ENCODE data around the gene OSBPL5.

The OSBPL5 gene, protein sequence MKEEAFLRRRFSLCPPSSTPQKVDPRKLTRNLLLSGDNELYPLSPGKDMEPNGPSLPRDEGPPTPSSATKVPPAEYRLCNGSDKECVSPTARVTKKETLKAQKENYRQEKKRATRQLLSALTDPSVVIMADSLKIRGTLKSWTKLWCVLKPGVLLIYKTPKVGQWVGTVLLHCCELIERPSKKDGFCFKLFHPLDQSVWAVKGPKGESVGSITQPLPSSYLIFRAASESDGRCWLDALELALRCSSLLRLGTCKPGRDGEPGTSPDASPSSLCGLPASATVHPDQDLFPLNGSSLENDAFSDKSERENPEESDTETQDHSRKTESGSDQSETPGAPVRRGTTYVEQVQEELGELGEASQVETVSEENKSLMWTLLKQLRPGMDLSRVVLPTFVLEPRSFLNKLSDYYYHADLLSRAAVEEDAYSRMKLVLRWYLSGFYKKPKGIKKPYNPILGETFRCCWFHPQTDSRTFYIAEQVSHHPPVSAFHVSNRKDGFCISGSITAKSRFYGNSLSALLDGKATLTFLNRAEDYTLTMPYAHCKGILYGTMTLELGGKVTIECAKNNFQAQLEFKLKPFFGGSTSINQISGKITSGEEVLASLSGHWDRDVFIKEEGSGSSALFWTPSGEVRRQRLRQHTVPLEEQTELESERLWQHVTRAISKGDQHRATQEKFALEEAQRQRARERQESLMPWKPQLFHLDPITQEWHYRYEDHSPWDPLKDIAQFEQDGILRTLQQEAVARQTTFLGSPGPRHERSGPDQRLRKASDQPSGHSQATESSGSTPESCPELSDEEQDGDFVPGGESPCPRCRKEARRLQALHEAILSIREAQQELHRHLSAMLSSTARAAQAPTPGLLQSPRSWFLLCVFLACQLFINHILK

DNA sequence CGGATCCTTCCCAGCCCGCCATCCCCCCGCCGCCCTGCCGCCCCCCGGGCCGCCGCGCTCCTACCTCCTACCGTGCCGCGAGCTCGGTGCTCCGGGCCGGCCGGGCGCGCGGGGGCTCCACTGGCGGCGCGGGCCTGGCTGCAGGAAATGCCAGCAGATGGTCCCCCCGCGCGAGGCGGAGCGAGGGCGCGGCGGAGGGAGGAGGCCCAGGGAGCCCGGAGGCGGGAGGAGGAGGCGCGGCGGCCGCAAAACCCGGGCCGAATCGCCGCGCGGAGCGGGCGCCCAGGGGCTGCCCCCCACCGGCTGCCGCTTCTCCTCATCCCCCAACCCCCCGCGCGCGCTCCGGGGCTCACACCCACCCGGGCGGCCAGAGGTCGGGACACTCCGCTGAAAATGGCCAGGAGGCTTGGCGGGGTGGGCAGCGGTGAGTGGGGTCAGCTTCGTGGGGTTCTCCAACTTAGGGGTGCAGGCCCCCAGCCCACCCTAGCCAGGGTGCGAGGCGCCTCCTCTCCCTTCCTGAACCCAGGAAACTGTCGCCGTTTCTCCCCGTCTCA, at the start of gene OSBPL5:
Gene OSBPL5, minus strand, starts transcription at position 159 of the 554 bp plus-strand sequence. CDS start 36,162 bp downstream, outside the sequence.
- DNase-seq (ENCODE audit: low read depth in 2 of 2, low spot score in 1 of 2) = no peak

DNA sequence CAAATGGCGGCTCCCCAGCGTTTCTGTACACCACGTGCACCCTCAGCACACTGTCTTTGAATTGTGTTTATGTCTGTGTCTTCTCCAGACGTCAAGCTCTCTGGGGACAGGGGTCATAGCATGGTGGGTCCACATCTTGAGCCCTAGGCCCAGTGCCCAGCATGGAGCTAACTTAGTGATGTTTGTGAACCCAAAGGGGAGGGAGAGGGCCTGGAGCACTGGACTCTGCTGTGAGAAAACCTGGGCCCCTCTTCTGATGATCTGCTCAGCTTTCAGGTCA, 49.2 kb upstream of the OSBPL5 start:
- no peak for DNase-seq (ENCODE audit: low read depth in 2 of 2, low spot score in 1 of 2)

DNA sequence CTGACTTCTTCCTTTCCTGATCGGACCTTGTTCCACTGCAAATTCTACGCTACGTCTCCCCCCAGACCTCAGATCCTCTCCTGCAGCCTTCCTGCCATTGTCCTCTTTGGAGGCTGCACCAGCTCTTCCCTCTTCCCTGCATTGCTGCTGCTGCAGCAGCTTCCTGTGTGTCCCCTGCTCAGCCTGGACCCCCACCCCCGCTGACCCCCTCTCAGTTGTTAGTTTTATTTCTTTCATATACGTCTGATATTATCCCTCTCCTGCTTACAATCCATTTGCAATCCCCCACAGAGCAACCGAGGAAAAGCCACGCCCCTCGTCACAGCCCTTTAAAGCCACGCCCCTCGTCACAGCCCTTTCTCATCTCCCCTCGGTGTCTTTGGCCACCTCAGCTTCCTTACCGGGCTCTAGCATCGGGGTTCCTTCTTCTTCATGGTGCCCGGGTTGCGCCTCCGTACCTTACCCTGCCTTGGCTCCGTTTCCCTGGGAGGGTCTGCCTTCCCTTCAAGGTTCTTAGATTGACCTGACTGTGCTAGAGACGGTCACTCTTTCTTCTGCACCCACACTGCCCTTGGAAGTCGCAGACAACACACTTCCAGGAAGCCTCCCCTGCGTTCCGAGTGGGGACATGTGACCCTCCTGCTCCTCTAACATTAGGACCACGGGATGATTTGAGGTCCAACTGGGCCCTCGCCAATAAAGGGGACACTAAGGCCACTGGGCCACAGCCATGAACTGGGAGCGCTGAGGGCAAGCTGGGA, 48.7 kb upstream of the OSBPL5 start:
- no peak for DNase-seq (ENCODE audit: low read depth in 2 of 2, low spot score in 1 of 2)

DNA sequence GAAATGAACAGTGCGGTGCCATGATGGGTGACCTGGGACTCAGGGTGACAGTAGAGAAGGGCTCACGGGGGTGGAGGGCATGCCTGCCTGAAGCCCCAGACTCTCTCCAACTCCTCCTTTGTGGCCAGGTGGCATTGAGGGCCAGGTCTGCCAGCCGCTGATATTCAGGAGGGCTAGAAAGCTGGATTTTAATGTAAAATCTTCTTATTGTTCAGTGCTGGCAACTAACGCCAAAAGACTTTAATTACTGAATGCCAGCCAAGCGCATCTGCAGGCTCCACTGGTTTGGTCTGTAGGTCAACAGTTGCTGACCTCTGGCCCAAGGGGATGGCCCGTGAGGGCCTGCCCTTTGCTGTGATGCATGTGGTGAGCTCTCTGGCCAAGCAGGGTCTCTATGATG, 43.2 kb upstream of the OSBPL5 start:
- DNase-seq (ENCODE audit: low read depth in 2 of 2, low spot score in 1 of 2) = no peak

DNA sequence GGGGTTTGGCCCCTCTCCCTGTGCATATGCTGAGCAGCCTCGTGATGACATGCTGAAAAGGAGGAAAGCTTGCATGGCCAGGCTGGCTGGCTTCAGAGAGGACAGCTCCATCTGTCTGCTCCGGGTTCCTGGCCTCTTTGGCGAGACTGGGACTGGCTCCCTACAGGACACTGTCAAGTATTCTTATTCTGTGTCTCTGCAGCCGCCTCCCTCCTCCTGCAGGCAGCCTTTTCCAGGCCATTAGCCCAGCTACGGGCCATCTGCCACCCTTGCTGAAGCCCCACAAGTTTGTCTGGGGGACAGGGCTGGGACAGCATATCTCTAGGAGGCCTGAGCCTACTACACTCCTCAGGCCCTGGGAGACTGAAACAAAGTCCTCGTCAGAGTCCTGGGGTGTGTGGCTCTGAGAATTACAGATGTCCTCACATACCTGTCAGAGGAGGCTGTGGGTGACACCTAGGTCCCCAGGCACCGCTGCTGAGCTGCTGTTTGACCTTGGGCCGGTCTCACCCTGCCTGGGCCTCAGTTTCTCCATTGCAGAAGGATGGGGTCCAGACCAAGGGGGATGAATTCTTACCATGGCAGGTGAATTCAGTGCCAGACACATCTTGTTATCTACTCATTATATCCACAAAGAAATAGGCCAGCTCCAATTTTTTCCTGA, 42.5 kb upstream of the OSBPL5 start:
- no peak for DNase-seq (ENCODE audit: low read depth in 2 of 2, low spot score in 1 of 2)

DNA sequence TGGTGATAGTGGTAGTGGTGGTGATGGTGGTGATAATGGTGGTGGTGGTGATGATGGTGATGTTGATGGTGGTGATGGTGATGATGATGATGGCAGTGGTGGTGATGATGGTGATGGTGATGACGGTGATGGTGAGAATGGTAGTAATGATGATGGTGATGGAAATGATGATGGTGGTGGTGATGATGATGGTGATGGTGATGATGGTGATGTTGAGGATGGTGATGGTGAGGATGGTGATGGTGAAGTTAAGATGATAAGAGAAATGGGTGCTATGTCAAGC, 41.8 kb upstream of the OSBPL5 start:
- DNase-seq (ENCODE audit: low read depth in 2 of 2, low spot score in 1 of 2) = no peak

DNA sequence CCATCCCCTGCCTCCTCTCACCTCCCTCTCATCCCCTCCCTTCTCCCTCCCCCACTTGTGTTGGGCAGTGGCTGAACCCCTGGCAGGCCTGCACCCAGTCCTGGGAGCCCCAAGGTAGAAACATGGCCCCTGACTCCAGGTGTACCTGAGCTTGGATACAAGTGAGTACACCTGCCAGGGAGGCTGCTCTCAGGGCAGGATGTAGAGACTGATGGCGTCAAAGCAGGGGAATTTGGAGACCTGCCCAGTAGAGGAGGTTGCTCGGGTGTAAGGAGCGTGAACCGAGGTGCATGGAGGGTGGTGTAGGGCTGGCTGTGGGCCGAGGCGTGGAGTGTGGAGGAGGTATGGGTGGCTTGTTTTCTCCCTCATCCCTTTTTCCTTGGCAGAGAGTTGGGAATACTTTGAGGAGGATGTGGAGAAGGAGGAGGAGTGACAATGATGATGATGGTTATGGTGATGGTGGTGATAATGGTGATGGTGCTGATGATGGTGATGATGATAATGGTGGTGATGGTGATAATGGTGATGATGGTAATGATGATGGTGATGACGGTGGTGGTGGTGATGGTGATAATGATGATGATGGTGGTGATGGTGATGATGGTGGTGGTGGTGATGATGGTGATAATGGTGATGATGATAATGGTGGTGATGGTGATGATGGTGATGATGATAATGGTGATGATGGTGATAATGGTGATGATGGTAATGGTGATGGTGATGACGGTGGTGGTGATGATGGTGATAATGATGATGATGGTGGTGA, 41.2 kb upstream of the OSBPL5 start:
- no peak for DNase-seq (ENCODE audit: low read depth in 2 of 2, low spot score in 1 of 2)

DNA sequence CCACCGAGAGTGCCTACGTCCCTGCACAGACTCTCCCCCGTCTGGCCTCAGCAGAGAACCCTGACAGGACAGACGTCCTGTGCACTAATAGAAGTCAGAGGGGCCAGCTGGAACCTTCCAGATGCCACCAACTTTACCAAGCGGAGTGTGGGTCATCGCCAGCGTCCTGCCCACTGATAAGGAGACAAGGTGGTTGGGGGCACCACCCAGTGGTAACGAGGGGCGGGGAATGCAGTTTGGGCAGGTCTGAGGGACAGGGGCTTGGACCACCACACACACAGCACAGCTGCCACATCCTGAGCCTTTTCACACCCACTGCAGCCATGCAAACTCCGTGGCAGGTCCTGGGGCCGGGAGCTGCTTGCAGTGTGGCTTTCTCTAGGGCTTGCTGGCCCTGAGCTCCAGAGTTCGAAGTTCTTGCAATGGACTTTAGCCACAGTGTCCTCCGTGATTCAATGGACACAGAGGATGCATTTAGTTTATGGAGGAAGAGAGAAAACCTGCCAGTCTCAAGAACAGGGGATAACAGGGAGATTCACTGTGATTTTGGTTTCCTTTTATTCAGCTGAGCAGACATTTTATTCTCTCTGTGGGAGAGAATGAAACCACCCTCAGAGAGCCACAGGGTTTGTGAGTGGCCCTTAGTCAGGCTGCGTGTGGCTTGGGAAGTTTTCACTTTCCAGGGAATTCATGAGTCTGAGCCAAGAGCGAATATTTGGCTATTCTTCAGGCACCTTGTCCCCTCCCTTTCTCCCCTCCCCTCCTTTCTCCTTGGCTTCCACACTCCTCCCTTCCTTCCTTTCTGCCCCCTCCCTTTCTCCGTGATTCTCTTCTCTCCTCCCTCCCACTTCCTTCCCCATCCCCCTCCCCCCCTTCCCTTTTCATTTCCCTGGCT, 40.4 kb upstream of the OSBPL5 start:
- no peak for DNase-seq (ENCODE audit: low read depth in 2 of 2, low spot score in 1 of 2)

DNA sequence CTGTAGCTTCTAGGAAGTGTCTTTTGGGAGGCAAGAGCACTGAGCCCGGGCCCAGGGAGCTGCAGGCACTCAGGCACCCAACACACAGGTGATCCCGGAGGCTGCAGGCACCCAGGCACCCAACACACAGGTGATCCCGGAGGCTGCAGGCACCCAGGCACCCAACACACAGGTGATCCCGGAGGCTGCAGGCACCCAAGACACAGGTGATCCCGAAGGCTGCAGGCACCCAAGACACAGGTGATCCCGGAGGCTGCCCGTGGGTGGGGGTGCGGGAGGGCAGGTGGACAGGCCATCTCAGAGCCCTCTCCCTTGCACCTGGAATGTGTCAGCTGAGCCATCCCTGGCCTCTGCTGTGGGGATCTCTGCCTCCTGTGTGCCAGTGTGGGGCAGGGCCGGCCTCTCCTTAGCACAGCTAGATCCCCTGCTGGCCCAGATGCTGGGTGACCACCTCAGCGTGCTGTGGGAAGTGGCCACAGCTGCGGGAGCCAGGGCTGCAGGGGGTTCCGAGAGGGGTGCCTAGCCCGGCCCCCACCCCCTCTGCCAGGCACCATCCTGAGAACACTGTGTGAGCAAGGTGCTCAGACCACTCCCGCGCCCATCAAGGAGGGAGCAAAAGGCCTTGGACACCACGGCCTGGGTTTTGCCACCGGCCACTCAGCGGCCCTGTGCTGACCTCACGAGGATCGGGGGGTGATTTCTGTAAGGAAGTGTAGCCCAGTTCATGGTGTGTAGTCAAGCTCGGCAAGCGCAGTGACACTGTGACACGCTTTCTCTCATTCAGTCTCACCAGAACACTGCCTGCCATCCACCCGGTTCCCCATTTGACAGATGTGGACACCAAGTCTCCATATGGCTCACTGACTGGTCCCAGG, 39.3 kb upstream of the OSBPL5 start:
- no peak for DNase-seq (ENCODE audit: low read depth in 2 of 2, low spot score in 1 of 2)

DNA sequence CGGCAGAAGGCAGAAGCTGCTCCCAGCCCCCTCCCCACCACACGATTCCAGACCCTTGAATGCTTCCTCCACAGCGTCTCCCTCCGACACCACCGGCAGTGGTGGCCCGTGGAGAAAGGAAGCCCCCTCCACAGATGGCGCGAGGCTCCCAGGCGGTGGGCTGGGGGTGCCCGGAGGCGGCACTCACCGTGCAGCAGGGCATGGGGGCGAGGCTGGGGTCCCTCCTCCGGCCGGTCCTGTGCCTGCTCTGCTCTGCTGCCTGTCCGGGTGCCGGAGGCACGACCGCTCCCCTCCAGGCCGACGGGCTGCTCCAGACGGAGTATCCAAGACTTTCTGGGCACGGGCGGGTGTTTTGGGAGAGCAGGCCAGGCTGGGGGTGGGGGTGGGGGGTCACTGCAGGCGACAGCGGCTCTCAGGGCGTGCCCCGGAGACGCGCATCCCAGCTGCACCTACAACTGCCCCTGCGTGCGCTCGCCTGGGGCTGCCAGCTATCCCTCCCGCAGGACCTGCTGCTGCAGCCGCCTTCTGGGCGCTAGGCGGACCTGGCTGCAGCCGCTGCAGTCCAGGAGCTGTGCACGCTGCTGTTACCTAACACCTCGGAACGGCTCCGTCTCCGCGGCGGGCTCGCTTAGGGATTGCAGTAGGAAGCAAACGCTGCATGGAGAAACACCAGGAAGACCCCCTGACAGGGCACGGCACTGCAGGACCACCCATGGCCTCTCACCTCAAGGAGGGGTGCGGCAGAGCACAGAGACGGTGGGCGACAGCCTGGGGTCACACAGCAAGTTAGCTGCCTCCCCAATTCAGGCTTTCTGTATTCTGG, 38.3 kb upstream of the OSBPL5 start:
- DNase-seq (ENCODE audit: low read depth in 2 of 2, low spot score in 1 of 2) = no peak

DNA sequence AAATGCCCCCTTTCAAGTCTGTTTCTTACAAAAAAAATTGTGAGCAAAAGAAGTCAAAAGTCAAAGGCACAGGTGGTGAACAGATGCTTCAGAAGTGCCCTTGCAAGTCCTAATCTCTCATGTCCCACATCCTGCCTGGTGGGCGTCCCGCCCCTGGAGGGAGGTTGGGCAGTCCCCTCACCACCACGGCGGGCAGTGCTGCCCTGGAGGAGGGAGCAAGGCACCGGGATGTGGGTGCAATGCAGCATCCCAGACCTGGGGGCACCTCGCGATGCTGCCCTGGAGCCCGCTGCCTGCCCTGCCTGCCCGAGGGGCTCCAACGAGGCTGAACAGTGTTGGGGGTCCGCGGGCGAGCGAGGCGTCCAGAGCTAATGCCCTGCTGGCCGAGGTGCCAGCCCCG, 37.6 kb upstream of the OSBPL5 start:
- no peak for DNase-seq (ENCODE audit: low read depth in 2 of 2, low spot score in 1 of 2)

DNA sequence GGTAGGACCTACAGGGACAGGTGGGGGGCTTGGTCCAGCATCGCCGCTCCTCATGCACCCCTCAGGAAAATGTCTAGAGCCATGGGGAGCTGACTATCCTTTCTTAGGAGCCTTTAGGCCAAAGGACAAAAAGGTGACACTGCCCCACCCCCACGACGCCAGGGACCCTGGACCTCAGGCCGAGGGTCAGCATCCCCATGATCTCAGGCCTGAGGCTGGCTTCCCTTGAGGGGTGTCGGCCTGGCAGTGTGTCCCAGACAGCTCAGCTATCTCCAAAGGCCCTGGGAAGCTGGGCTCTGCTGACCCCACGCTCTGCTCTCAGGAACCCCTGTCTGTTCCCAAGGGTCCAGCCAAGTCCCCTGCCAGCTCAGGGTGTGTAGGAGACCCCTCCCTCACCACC, 37.2 kb upstream of the OSBPL5 start:
- no peak for DNase-seq (ENCODE audit: low read depth in 2 of 2, low spot score in 1 of 2)

DNA sequence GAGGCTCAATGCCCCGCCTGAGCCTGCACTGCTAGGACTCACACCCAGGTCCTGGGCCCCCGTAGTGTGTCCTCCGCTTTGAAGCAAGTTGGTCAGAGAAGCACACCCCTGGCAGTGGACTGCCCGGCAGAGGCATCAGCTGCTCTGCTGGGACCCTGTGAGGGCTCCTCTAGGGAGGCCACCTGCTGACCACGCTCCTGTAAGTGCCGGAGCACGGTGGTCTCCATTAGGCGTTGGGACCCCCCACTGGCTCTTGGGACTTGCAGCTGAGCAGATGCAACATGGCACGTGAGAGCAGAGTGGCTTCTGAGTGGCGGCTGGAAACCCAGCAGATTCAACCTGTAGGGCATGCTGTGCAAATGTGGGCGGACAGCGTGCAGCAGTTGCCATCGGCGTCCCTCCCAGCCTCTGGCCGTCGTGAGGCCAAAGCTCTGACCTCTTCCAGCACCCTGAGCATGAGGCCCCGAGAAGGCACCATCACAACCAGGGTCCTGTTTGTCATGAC, 36.6 kb upstream of the OSBPL5 start:
- no peak for DNase-seq (ENCODE audit: low read depth in 2 of 2, low spot score in 1 of 2)

DNA sequence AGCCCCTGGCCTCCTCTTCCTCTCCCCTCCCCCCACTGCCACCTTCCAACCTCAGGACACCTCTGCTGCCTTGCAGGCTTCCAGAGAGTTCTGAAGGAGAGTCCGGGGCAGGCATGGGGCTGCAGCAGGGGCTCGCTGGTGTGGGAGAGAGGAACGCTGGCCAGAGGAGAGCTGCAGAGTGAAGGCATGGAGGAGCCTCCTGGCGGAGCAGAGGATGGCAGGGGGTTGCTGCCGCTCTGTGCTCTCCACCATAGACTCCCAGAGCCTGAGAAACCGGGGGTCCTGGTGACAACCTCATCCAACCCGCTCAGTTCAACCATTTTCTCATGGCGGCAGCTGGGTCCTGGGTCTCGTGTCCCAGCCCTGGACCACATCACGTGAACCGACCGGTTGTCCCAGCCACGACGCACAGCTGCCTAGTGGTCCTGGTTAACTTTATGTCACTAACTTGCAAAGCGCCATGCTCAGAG, 36.0 kb upstream of the OSBPL5 start:
- DNase-seq (ENCODE audit: low read depth in 2 of 2, low spot score in 1 of 2) = no peak

DNA sequence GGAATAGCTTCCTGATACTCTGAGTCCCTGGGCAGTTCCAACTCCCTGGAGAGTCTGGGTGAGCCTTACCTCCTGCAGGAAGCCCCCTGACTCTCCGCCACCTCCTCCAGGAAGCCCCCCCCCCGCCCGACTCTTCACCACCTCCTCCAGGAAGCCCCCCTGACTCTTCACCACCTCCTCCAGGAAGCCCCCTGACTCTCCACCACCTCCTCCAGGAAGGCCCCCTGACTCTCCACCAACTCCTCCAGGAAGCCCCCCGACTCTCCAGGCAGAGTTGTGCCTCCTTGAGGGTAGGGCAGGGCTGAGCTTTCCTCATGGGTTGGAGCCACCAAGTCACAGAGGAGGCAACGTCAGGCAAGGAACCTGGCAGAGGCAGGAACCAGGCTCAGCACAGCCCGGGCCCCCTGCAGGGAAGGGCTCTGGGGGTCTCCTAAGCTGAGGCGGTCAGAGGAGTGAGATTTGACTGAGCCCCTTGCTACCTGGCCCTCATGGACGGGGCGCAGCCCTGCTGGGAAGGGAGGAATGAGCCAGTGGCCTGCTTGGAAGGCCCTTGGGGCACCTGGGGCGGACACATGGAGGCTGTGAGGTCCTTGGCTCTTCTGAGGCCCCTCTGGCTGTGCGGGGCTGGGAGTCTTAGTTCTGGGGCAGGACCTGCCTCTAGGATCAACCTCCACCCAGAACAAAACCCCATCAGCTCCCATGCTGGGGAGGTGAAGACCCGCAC, 35.4 kb upstream of the OSBPL5 start:
- DNase-seq (ENCODE audit: low read depth in 2 of 2, low spot score in 1 of 2) = no peak

DNA sequence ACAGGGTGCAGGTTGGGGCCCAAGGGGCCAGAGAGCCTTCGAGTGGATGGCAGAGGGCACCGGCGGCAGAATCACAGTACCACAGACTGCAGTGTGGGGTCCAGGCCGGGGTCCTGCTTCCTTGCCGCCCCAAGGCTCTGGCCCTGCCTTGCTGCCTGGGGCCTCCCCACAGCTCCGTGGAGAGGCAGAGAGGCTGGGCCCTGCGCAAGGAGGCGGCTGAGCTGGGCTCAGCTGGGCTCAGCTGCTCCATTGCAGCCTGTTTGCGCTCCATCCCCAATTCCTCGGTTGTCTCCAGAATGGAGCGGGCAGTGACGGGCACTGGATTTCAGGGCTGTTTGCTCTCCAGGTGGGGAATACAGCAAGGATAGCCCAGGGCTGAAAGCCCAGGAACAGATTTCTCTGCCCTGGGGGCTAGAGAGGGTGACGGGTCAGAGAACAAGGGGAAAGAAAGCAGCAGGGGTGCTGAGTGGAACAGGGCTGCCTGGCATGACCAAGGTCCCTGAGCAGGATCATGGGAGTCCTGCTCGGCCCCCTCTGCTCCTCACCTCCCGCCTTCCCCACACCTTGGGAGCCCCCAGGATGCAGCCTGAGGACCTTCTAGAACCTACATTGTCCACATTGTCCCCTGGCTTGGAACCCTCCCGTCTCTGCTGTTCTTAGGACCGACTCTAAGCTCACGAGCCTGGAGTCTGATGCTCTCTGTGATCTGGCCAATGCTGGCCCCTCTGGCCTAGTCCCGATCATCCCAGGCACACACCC, 34.6 kb upstream of the OSBPL5 start:
- DNase-seq (ENCODE audit: low read depth in 2 of 2, low spot score in 1 of 2) = no peak

Data from stimulated activated CD8-positive, alpha-beta memory T cell treated with anti-CD3 and anti-CD28 coated beads, Interleukin-4, amount 100 ng/mL, for 1 hour (primary cell).